ENCODE data around the gene NINJ2. TPM values are rescaled to one million over a fixed set of nuclear protein-coding genes. Genes with fewer than 3 reads are reported as not detected.

NINJ2 gene
- total RNA-seq, 2 experiments from 2014 or later, result 5.1 to 7.5 TPM

DNA sequence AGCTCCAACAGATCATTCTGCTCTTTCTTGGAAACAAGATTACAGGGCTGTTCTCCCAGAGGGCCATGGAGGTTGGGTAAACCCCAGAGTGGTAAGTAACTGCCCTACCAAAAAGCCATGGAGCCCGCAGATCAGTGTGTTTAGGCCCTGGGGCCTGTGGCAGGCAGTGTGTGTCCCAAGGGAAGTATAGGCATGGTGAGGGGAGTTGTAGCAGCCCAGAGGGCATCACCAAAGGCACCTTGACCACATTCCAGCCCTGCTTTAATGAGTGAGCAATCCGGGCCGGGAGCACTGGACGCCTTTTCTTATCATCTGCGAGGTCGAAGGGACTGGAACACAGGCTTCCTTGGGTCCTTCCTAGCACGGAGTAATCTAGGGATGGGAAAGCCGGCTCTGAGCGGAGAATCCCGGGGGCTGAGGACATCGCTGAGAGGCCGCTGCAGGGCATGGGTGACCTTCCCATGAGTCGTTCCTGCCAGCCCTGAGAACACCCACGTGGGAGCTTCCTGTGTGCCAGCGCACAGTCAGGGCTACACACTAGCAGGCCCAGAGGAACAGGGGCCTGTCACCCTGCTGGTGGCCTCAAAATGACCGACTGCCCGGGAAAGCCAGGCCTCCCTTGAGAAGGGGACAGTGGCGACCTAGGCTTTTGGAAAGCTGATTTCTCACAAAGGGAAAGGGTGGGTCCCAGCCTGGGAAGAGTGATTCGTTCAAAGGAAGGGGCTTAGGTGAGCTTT lies 91.3 kb downstream of the NINJ2 start:
- intact Hi-C loops (cut with micrococcal nuclease), result loop anchor here (10.0 kb wide), 1 partner anchor 523 kb away; no protein-coding TSS in a partner anchor
- H3K4me1 Mint-ChIP-seq (ENCODE audit: low read depth), result peaks cover 48% of the 10 kb centered on the region
- ChIA-PET POLR2A (interaction anchor here (0.8 to 1.0 kb wide), 2 partner anchors 179 to 180 kb away, joined by 3 to 4 read pairs; partner anchors contain the start of gene WNK1), CTCF (interaction anchor here (1.2 to 6.6 kb wide), 3 partner anchors 180 to 380 kb away, joined by 3 to 71 read pairs (median 53); partner anchors contain the start of gene WNK1)
- H3K9me3 Mint-ChIP-seq, result no peaks in the 10 kb centered on the region
- H3K27me3 Mint-ChIP-seq, result no peaks in the 10 kb centered on the region
- H3K27ac Mint-ChIP-seq, result peak overlapping the region; percentile 33
- no peak overlapping the region for H3K4me3 Mint-ChIP-seq
- H3K36me3 Mint-ChIP-seq, result no peaks in the 10 kb centered on the region
- no peak for DNase-seq

DNA sequence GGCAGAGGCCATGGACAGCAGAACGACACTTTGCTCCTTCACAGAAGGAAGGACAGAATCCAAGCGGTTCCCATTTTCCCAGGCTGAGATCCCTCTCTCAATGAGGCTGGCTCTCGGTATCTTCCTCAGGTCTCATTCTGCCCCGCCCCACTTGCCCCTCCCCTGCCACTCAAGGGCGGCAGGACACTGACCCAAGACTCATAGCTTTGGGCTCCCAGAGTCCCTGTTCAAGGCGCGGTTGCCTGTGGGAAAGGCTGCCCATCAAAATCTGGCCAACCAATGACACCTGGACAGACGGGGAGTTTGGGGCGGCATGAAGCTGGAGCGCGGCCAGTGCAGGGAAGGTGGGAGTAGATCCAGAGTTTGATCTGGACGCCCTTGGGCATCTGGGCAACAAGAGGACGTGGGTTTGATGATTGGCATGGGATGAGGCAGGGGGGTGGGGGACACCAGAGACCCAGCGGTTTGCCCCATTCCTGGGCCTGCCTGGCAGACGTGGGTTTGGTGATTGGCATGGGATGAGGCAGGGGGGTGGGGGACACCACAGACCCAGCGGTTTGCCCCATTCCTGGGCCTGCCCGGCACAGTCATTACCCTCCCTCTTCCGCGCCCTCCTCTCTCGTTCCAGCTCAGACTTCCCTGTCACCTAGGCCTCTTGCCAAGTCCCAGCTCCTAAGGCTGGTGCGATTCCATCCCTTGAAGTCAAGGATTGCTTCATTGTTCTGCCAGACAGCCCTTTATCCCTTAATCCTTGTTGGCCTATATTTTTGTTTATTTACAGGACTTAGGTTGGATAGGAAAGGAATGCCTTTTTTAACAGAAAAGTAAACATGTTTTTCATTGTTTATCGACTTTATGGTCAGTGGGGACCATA lies 92.1 kb downstream of the NINJ2 start:
- H3K4me3 Mint-ChIP-seq, result peak overlapping the region; percentile 3
- ChIA-PET POLR2A (no interaction called here), CTCF (interaction anchor here (0.6 to 6.6 kb wide), 15 partner anchors 9 to 1395 kb away, joined by 3 to 71 read pairs (median 4); partner anchors contain the start of gene WNK1)
- intact Hi-C loops (cut with micrococcal nuclease), result loop anchor here (10.0 kb wide), 1 partner anchor 524 kb away; no protein-coding TSS in a partner anchor
- H3K4me1 Mint-ChIP-seq (ENCODE audit: low read depth), result peaks cover 46% of the 10 kb centered on the region
- no peak overlapping the region for H3K27ac Mint-ChIP-seq
- no peaks in the 10 kb centered on the region for H3K27me3 Mint-ChIP-seq
- no peaks in the 10 kb centered on the region for H3K9me3 Mint-ChIP-seq
- H3K36me3 Mint-ChIP-seq, result no peaks in the 10 kb centered on the region
- DNase-seq, result no peak

DNA sequence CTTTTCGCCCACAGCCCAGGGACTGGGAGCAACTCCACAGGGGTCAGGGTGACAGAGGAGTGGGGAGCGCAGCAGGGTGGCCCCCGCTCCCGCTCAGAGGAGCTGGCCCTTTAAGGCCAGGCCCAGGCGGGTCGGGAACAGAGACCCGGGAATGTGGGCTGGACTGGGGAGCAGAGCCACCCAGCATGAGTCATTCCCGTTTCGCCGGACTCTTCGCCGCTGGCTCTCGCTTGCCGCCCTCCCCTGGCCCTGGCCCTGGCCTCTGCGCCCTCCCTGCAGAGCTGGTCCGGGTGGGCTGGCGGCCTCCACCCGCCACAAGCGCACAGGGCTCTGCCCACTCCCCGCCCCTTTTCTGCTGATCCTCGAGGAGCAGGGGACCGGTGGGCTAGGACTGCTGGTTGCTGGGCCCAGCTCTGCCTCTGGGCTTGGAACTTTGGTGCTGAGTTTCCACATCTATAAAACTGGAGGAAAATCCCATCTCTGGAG lies 92.8 kb downstream of the NINJ2 start:
- Mint-ChIP-seq H3K4me3 (peak overlapping the region; percentile 3), H3K36me3 (no peaks in the 10 kb centered on the region), H3K4me1 (ENCODE audit: low read depth) (peaks cover 48% of the 10 kb centered on the region), H3K9me3 (no peaks in the 10 kb centered on the region), H3K27ac (no peak overlapping the region), H3K27me3 (no peaks in the 10 kb centered on the region)
- DNase-seq, result no peak
- ChIA-PET CTCF (interaction anchor here (0.6 to 6.6 kb wide), 32 partner anchors 8 to 1396 kb away, joined by 3 to 71 read pairs (median 5); partner anchors contain the start of genes RAD52 and WNK1), POLR2A (interaction anchor here (0.5 to 1.0 kb wide), 2 partner anchors 103 to 112 kb away, joined by 3 read pairs; no protein-coding TSS in a partner anchor)
- intact Hi-C loops (cut with micrococcal nuclease), result loop anchor here (10.0 kb wide), 1 partner anchor 524 kb away; no protein-coding TSS in a partner anchor

DNA sequence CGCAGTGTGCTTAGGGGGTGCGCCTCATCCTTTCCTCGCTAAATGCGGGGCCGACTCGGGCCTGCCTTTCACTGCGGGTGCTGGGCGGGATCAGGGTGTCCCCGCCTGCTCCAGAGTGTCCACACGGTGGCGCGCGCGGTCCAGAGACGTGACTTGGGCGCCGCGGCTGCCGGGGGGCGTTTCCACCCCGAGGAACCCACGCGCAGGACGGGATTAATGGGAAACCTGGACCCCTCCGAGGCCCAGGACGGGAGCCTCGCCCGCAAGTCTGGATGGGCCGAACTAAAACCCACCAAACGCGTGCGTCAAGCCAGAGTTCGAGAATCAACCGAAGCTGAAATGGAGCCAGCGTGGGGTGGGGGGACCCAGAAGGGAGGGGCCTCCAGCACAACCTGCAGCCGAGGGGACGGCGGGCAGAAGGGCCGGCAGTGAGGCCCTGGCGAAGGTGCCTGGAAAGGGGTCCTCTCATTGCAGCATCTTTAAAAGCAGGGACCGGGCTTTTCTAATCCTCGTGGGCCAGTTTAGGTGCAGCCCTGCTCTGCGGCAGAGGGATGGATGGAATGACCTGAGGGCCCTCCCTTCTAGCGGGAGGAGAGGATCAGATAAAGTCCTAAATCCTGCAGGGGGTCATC lies 93.3 kb downstream of the NINJ2 start:
- peak; percentile 90 for DNase-seq
- intact Hi-C loops (cut with micrococcal nuclease), result loop anchor here (2.0 to 10.0 kb wide), 4 partner anchors 245 to 1025 kb away; partner anchors contain the start of genes FBXL14 and RAD52
- peak overlapping the region; percentile 79 for H3K4me3 Mint-ChIP-seq
- ChIA-PET CTCF (interaction anchor here (0.6 to 6.6 kb wide), 39 partner anchors 8 to 1014 kb away, joined by 3 to 71 read pairs (median 4); partner anchors contain the start of genes CCDC77, RAD52 and WNK1), POLR2A (interaction anchor here (0.5 to 1.0 kb wide), 3 partner anchors 103 to 185 kb away, joined by 3 to 5 read pairs (median 3); no protein-coding TSS in a partner anchor)
- no peak overlapping the region for H3K27ac Mint-ChIP-seq
- H3K27me3 Mint-ChIP-seq, result no peaks in the 10 kb centered on the region
- H3K9me3 Mint-ChIP-seq, result no peaks in the 10 kb centered on the region
- H3K4me1 Mint-ChIP-seq (ENCODE audit: low read depth), result peaks cover 48% of the 10 kb centered on the region
- H3K36me3 Mint-ChIP-seq, result no peaks in the 10 kb centered on the region

DNA sequence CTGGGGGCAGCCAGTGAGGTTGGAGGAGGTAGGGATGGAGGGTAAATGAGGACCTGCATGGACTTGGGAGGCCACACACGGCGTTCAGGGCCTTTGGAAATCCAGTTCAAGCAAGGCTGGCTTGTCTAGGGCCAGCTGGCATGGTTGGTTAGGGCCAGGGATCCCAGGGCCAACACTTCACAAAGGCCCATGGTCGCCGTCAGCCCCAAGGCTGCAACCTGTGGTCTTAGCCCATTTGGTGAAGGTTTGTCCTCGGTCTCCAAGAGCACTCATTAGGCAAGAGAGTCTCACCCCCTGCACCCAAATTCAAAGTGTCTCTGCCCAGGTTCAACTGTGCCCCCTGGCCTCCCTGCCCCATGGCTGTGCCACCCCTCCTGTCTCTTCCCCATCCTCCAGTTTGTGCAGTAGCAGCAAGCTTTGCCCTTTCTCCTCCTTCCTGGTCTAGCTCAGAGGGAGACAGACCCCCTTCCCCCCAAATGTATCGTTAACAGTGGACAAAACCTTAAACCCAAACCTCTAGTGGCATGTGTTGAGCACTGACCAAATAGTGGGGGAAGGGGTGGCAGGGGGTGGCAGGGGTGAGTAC lies 94.1 kb downstream of the NINJ2 start:
- H3K4me1 Mint-ChIP-seq (ENCODE audit: low read depth), result peaks cover 49% of the 10 kb centered on the region
- H3K4me3 Mint-ChIP-seq, result no peak overlapping the region
- H3K27ac Mint-ChIP-seq, result no peak overlapping the region
- CTCF ChIA-PET, result interaction anchor here (0.6 to 6.6 kb wide), 26 partner anchors 8 to 1014 kb away, joined by 3 to 71 read pairs (median 5); partner anchors contain the start of genes CCDC77, RAD52 and WNK1
- H3K27me3 Mint-ChIP-seq, result no peaks in the 10 kb centered on the region
- no peaks in the 10 kb centered on the region for H3K36me3 Mint-ChIP-seq
- intact Hi-C loops (cut with micrococcal nuclease), result loop anchor here (2.0 to 10.0 kb wide), 3 partner anchors 246 to 1026 kb away; partner anchors contain the start of genes FBXL14 and RAD52
- no peaks in the 10 kb centered on the region for H3K9me3 Mint-ChIP-seq
- no peak for DNase-seq
- POLR2A ChIA-PET, result interaction anchor here (1.0 kb wide), 2 partner anchors 104 to 185 kb away, joined by 3 to 5 read pairs; no protein-coding TSS in a partner anchor

DNA sequence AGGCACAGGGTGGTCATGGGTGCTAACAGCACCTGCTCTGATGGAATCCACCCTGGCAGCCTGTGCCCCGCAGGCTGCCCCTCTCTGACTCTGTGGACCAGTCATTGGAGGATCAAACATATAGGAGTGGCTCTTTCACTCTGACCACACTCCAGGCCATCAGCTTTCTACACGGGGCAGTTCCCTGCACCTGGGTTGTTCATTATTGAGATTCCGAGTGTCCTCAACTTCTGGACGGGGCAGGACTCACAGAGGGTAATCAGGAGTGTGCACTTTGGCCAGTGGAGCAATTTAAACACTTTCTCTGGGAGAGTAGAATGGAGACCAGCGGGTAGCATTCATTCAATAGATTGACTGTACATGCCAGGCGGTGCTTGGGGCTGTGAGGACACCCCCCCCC lies 94.8 kb downstream of the NINJ2 start:
- CTCF ChIA-PET, result interaction anchor here (1.0 to 6.6 kb wide), 8 partner anchors 11 to 380 kb away, joined by 3 to 71 read pairs (median 6); partner anchors contain the start of genes RAD52 and WNK1

DNA sequence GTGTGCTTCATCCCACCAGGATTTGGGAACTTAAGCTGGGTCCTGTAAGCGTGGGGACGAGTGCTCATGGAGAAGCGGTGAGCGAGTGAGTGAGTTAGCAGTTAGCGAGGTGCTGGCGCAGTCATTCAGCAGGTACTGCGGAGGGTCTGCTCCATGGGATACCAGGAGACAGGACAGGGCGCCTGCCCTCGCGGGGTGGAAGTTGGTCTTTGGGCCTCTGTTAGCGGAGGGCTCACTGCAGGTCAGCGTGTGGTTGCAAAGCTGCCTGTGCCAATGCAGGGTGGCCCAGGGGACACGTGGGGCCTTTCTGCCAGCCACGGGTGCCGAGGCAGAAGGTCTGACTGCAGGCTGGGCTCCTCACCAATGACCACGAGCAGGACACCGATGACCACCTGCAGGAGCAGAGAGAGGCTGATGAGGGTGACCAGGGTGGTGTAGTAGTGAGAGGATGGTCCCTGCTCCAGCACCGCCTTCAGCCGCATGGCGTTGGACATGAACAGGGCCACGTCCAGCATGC lies 97.6 kb downstream of the NINJ2 start:
- CTCF ChIA-PET, result interaction anchor here (0.7 to 4.1 kb wide), 9 partner anchors 10 to 250 kb away, joined by 3 to 19 read pairs (median 5); no protein-coding TSS in a partner anchor
- POLR2A ChIA-PET, result interaction anchor here (0.9 to 1.2 kb wide), 2 partner anchors 380 to 384 kb away, joined by 3 to 4 read pairs; partner anchors contain the start of gene RAD52
- Mint-ChIP-seq H3K9me3 (no peaks in the 10 kb centered on the region), H3K27ac (no peak overlapping the region), H3K36me3 (no peaks in the 10 kb centered on the region), H3K27me3 (no peaks in the 10 kb centered on the region), H3K4me1 (ENCODE audit: low read depth) (peaks cover 61% of the 10 kb centered on the region), H3K4me3 (no peak overlapping the region)
- DNase-seq, result no peak
- intact Hi-C loops (cut with micrococcal nuclease), result loop anchor here (10.0 kb wide), 1 partner anchor 1029 kb away; the partner anchor contains the start of gene FBXL14

More for the DNA sequence above, 94.8 kb downstream of the NINJ2 start:
- Mint-ChIP-seq H3K9me3 (no peaks in the 10 kb centered on the region), H3K4me3 (no peak overlapping the region), H3K4me1 (ENCODE audit: low read depth) (peaks cover 54% of the 10 kb centered on the region), H3K36me3 (no peaks in the 10 kb centered on the region), H3K27me3 (no peaks in the 10 kb centered on the region), H3K27ac (no peak overlapping the region)
- DNase-seq, result no peak
- intact Hi-C loops (cut with micrococcal nuclease), result loop anchor here (2.0 to 10.0 kb wide), 3 partner anchors 246 to 1026 kb away; partner anchors contain the start of genes FBXL14 and RAD52
- POLR2A ChIA-PET, result no interaction called here

DNA sequence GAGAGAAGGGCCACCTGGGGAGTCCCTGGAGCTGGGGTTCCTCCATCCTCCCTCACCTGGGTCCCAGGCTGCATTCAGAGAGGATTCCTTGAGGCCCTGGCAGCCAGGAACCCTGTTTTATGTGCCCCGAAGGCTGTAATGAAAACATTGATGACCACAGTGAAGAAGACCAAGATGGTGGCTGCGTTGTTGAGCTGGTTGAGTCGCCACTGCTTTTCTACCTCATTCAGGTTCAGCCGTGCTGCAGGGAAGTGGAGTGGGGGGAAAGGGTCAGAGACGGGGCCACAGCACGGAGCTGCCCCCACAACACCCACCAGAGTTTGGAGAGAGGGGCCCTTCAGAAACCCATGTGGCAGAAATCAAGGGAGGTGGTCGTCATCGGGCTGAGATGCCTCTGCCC lies 98.1 kb downstream of the NINJ2 start:
- CTCF ChIA-PET, result interaction anchor here (0.9 to 4.1 kb wide), 5 partner anchors 10 to 195 kb away, joined by 3 to 19 read pairs (median 7); no protein-coding TSS in a partner anchor
- Mint-ChIP-seq H3K27me3 (no peaks in the 10 kb centered on the region), H3K27ac (no peak overlapping the region), H3K36me3 (no peaks in the 10 kb centered on the region), H3K9me3 (no peaks in the 10 kb centered on the region), H3K4me3 (no peak overlapping the region), H3K4me1 (ENCODE audit: low read depth) (peaks cover 61% of the 10 kb centered on the region)
- DNase-seq, result no peak
- POLR2A ChIA-PET, result interaction anchor here (0.9 to 1.2 kb wide), 2 partner anchors 381 to 384 kb away, joined by 3 to 4 read pairs; partner anchors contain the start of gene RAD52
- intact Hi-C loops (cut with micrococcal nuclease), result loop anchor here (10.0 kb wide), 1 partner anchor 1030 kb away; the partner anchor contains the start of gene FBXL14

DNA sequence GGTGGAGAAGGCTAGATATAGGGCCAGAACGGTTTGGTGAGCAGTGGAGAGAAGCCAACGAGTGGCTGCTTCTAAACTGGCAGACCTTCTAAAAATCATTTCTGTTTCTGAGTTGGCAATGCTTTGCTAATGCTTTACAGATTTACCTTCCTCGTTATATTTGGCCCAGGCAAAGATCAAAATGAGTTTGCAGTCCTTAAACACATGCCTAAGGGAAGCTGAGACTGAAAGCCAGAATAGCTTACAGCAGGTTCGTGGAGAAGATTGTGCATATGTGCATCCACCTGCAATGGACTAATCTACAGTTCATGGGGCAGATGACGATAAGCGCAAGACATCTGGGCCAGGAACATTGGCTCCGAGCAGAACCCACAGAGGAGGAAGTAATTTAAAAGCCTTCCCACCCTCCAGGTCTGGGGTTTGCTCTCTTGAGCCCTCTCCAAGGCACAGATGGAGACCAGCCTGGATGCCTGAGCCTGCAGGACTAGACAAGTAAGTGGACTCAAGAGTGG lies 99.4 kb downstream of the NINJ2 start:
- ChIA-PET CTCF (interaction anchor here (0.9 to 4.1 kb wide), 4 partner anchors 12 to 386 kb away, joined by 3 to 19 read pairs (median 10); partner anchors contain the start of gene RAD52), POLR2A (interaction anchor here (1.0 kb wide), 1 partner anchor 188 kb away, joined by 3 read pairs; the partner anchor contains the start of gene WNK1)
- DNase-seq, result no peak

More for the DNA sequence above, 99.4 kb downstream of the NINJ2 start:
- Mint-ChIP-seq H3K36me3 (no peaks in the 10 kb centered on the region), H3K9me3 (no peaks in the 10 kb centered on the region), H3K4me3 (peak overlapping the region; percentile 43), H3K27me3 (no peaks in the 10 kb centered on the region), H3K27ac (peak overlapping the region; percentile 64), H3K4me1 (ENCODE audit: low read depth) (peaks cover 52% of the 10 kb centered on the region)
- intact Hi-C loops (cut with micrococcal nuclease), result loop anchor here (10.0 kb wide), 1 partner anchor 1031 kb away; the partner anchor contains the start of gene FBXL14
